HFFc6 (cell line): Measurements from ENCODE around the gene MYMK. TPM values are rescaled to one million over a fixed set of nuclear protein-coding genes. Genes with fewer than 3 reads are reported as not detected.

ENCODE experiments used
- DNase-seq: peaks from one replicate; pipeline ENCODE4 v3.0.0-alpha.2; 2018
- H3K27ac Mint-ChIP-seq: 2 replicates; pipeline ENCODE4 v1.8.0; 2020; ENCODE audit warnings: mild to moderate bottlenecking, mixed read lengths
- H3K27me3 Mint-ChIP-seq: 2 replicates; pipeline ENCODE4 v1.8.0; 2021; ENCODE audit warnings: mild to moderate bottlenecking, moderate library complexity, mixed read lengths; ENCODE audit not compliant: insufficient read depth
- H3K36me3 Mint-ChIP-seq: 2 replicates; pipeline ENCODE4 v1.8.0; 2021; ENCODE audit warnings: low read depth, mixed read lengths
- H3K4me1 Mint-ChIP-seq: 2 replicates; pipeline ENCODE4 v1.8.0; 2020; ENCODE audit warnings: low read depth, mixed read lengths
- H3K4me3 Mint-ChIP-seq: 2 replicates; pipeline ENCODE4 v1.8.0; 2020; ENCODE audit warnings: mild to moderate bottlenecking, moderate library complexity, mixed read lengths
- H3K9me3 Mint-ChIP-seq: 2 replicates; pipeline ENCODE4 v1.8.0; 2020; ENCODE audit warnings: mild to moderate bottlenecking, mixed read lengths
- total RNA-seq, 6 experiments: library from RNA; stranded (reverse); fragmentation: NEBNext Ultra II Directional; extraction: Animal tissue kit (Norgen Biotek cat#: 25700); gene quantifications; 2 replicates in 1 of 6; 3 replicates in 5 of 6; pipeline ENCODE4 v1.2.3, GENCODE V29; 2021
- TF ChIP-seq, protein P1 (sequence below): fragments of 200-600 bp; sonication (generic); IDR thresholded peaks from 2 replicates; pipeline ENCODE4 v1.5.0; 2021; ENCODE audit warnings: antibody characterized with exemption, mild to moderate bottlenecking

Gene MYMK
- total RNA-seq, 6 experiments from 2014 or later: not detected

DNA sequence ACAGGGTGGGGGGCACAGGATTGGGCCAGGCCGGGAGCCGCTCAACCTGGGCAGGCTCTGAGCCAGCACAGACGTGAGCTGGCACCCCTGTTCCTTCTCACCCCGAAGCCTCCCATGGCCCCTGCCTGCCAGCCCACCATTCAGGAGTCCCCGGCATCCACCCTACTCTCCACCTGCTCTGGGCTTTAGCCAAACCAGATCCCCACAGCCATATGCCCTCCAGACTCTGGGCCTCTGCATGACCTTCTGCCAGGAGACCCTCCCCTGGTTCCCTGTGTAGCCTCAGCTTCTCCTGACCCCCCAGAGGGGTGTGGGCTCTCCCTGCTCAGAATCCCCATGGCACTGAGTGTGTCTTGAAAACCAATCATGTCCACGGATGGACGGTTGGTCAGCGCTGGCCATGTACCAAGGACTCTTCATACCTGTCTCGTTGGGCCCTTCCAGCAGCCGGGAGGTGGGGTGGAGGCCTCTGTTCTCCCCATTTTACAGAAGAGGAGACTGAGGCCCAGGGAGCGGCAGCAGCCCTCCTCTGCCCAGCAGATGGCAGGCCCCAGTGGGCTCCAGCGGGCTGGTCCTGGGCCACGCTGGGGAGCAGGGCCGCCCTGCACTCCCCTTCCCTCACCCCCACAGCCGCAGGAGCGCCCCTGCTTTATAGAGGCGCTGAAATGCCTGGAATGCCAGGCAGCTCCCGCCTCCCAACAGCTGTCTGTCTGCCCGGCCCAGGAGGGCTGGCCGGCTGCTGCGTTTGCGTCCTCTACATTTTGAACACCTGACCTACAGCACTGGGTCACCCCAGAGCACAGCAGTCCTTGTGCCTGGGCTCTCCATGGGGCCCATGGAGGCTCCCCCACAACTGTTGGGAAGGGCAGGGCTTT is 3.5 kb upstream of the MYMK start:
- DNase-seq: no peak
- H3K27me3 Mint-ChIP-seq: peaks cover 56% of the 10 kb centered on the region
- no peaks in the 10 kb centered on the region for H3K36me3 Mint-ChIP-seq
- no peaks in the 10 kb centered on the region for H3K9me3 Mint-ChIP-seq
- TF ChIP-seq, protein P1, sequence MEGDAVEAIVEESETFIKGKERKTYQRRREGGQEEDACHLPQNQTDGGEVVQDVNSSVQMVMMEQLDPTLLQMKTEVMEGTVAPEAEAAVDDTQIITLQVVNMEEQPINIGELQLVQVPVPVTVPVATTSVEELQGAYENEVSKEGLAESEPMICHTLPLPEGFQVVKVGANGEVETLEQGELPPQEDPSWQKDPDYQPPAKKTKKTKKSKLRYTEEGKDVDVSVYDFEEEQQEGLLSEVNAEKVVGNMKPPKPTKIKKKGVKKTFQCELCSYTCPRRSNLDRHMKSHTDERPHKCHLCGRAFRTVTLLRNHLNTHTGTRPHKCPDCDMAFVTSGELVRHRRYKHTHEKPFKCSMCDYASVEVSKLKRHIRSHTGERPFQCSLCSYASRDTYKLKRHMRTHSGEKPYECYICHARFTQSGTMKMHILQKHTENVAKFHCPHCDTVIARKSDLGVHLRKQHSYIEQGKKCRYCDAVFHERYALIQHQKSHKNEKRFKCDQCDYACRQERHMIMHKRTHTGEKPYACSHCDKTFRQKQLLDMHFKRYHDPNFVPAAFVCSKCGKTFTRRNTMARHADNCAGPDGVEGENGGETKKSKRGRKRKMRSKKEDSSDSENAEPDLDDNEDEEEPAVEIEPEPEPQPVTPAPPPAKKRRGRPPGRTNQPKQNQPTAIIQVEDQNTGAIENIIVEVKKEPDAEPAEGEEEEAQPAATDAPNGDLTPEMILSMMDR: no peak
- no peak overlapping the region for H3K4me3 Mint-ChIP-seq
- H3K27ac Mint-ChIP-seq: no peak overlapping the region
- no peaks in the 10 kb centered on the region for H3K4me1 Mint-ChIP-seq

DNA sequence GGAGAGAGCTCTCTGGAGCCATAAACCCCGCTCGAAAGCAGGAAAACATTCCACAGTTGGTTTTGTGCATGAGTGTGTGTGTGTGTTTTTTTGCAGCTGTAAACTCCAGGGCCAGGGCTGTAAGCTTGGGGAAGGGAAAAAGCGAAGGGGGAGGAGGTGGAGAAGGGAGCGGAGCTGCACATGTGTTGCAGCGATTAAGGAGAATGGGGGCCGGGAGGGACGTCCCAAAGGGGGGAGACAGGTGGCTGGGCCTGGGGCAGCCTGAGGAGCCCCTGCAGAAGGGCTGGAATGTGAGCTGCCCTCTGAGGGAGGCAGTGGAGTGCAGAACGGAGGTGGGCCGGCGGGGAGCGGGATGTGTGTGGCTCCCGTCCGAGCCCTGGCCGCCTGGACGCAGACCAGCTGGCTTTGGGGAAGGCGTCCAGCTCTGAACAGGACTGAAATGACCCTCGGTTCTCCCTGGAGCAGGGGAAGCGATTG is 2.7 kb upstream of the MYMK start:
- DNase-seq: no peak
- Mint-ChIP-seq H3K4me3 (no peak overlapping the region), H3K36me3 (no peaks in the 10 kb centered on the region), H3K27ac (no peak overlapping the region), H3K9me3 (no peaks in the 10 kb centered on the region), H3K4me1 (no peaks in the 10 kb centered on the region), H3K27me3 (peaks cover 62% of the 10 kb centered on the region)
- TF ChIP-seq, protein P1: no peak

DNA sequence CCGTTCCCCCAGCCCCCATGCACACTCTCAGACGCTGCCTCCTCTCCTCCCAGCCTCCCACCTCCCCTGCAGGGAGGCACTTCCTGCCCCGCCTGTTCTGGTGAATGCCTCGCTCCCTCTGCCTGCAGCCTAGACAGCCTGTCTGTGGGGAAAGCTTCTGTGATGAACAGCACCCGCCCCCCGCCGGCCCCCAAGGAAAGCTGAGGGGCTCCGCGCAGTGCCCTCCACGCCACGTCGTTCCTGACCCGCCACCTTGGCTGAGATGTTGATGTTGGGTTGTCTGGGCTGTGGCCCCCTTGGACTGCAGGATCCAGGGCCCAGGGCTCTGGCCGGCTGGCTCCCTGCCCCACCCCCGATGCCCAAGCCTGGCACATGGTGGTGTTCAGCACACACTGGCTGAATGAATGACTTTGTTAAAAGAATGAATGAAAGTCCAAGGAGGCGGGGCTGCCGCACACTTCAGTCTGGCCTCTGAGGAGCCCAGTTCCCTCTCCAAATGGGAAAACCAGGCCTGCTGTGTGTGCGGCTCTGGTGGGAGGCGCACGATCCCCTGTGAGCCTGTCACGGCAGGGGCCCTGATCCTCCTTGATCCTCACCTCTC is 2.1 kb upstream of the MYMK start:
- TF ChIP-seq, protein P1: no peak
- no peak for DNase-seq
- H3K36me3 Mint-ChIP-seq: no peaks in the 10 kb centered on the region

DNA sequence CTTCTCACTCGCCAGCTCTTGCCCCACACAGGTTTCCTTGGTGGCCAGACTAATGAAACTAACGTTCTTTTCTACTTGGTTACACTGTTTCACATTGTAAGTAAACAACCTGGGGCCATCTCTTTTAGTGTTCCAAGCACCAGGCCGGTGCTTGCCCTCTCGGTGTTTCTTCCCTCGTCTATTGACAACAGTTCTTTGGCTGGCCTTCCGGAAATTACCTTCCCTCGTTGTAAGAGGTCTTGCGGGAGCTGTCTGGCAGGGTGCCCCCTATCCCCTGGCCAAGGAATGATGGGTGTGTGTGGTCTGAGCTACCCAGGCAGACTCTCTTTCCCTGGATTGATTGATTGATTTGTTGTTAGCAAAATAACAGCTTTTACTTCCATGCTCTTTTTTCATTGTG is 918 bp upstream of the MYMK start:
- Mint-ChIP-seq H3K4me3 (no peak overlapping the region), H3K27me3 (peaks cover 64% of the 10 kb centered on the region), H3K9me3 (no peaks in the 10 kb centered on the region), H3K36me3 (no peaks in the 10 kb centered on the region), H3K27ac (no peak overlapping the region), H3K4me1 (no peaks in the 10 kb centered on the region)
- no peak for DNase-seq
- TF ChIP-seq, protein P1: no peak

More for the DNA sequence above, 2.1 kb upstream of the MYMK start:
- Mint-ChIP-seq H3K27me3 (peaks cover 66% of the 10 kb centered on the region), H3K4me1 (no peaks in the 10 kb centered on the region), H3K9me3 (no peaks in the 10 kb centered on the region), H3K27ac (no peak overlapping the region), H3K4me3 (no peak overlapping the region)

DNA sequence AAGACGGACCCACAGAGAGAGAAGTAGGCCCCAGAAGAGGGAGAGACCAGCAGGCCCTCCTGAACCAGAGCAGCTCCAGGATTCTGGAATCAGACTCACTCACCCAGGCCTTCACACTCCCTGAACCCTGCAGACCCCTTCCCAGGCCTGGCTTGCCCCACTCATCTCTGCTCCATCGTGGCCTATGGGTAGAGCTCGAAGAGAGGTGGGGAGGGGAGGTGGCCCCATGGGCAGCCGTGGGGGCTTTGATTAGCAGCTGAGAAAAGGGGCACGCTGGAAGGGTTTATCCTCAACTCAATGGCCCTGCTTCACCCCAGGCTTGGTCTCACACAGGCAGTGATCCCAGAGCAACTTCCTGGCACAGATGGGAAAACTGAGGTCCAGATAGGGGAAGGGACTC is 613 bp downstream of the MYMK start:
- no peaks in the 10 kb centered on the region for H3K4me1 Mint-ChIP-seq
- DNase-seq: no peak
- no peak overlapping the region for H3K27ac Mint-ChIP-seq
- no peak overlapping the region for H3K4me3 Mint-ChIP-seq
- H3K36me3 Mint-ChIP-seq: no peaks in the 10 kb centered on the region
- H3K27me3 Mint-ChIP-seq: peaks cover 56% of the 10 kb centered on the region
- TF ChIP-seq, protein P1: no peak
- H3K9me3 Mint-ChIP-seq: no peaks in the 10 kb centered on the region
